ENCODE results near the gene PJA1. TPM values are rescaled to one million over a fixed set of nuclear protein-coding genes. Genes with fewer than 3 reads are reported as not detected.

The PJA1 gene
- polyA plus RNA-seq, 1 donor from 2014 or later: 35.9 TPM

DNA sequence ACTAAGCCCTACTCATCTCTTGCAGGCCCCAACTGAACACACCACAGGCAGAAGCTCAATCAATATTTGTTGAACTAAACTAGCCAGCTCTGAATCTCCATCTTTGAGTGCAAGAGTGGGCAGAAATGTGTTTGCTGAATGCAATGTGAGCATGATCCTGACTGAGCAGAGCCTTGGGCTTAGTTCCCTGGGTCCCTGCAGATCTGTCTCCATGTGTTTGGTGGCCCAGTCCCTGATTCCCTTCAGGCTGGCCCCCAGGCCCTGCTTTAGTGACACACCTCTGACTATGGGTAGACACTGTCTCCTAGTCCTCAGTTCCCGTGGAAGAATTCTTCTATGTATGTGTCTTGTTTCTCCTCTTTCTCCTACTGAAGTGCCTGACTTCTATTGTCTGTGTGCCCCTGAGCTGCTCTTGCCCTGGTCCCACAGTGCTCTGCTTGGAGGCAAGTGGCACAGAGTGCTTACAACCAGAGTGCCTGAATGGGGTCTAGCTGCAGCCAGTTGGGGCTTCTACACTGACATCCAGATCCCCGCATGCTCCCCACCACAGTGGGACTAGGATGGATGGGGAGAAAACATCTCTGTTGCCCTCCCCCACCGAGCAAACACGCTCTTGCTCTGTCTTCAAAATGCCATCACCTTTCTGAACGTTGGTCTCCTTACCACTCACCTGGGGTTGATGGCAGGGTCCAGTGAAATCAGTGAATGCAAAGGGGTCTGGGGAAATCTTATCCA lies 9.3 kb downstream of the PJA1 start:
- Mint-ChIP-seq H3K9me3 (no peaks in the 10 kb centered on the region), H3K27ac (no peak overlapping the region), H3K36me3 (peaks cover 2% of the 10 kb centered on the region), H3K4me3 (no peak overlapping the region), H3K4me1 (peaks cover 0 to 9% (median 8%) of the 10 kb centered on the region in 3 donors), H3K27me3 (peaks cover 2% of the 10 kb centered on the region)

GRCh38 chrX:69154051-69154450 lies 11.2 kb downstream of the PJA1 start:
- H3K27me3 Mint-ChIP-seq: peaks cover 3% of the 10 kb centered on the region
- peaks cover 0 to 5% (median 0%) of the 10 kb centered on the region in 3 donors for H3K4me1 Mint-ChIP-seq
- H3K27ac Mint-ChIP-seq: no peak overlapping the region
- H3K4me3 Mint-ChIP-seq: no peak overlapping the region
- H3K9me3 Mint-ChIP-seq: no peaks in the 10 kb centered on the region
- H3K36me3 Mint-ChIP-seq: peaks cover 2% of the 10 kb centered on the region

- peaks cover 0 to 5% (median 0%) of the 10 kb centered on the region in 3 donors for H3K4me1 Mint-ChIP-seq
- no peak overlapping the region for H3K4me3 Mint-ChIP-seq
- peak overlapping the region in 1 of 3 donors; percentile 29 for H3K27ac Mint-ChIP-seq
- H3K27me3 Mint-ChIP-seq: peaks cover 3% of the 10 kb centered on the region
- H3K36me3 Mint-ChIP-seq: peaks cover 2% of the 10 kb centered on the region
- H3K9me3 Mint-ChIP-seq: no peaks in the 10 kb centered on the region
These were observed 12.1 kb downstream of the PJA1 start for GRCh38 chrX:69153060-69153730.

- Mint-ChIP-seq H3K27ac (peak overlapping the region in 1 of 3 donors; percentile 29), H3K4me3 (no peak overlapping the region), H3K4me1 (peaks cover 0 to 5% (median 0%) of the 10 kb centered on the region in 3 donors), H3K9me3 (no peaks in the 10 kb centered on the region), H3K27me3 (peaks cover 3% of the 10 kb centered on the region), H3K36me3 (peaks cover 2% of the 10 kb centered on the region)
These were observed 12.8 kb downstream of the PJA1 start for GRCh38 chrX:69152417-69152841.

GRCh38 chrX:69151866-69152284 lies 13.4 kb downstream of the PJA1 start:
- Mint-ChIP-seq H3K9me3 (no peaks in the 10 kb centered on the region), H3K36me3 (peaks cover 2% of the 10 kb centered on the region), H3K27ac (no peak overlapping the region), H3K4me1 (peaks cover 0 to 5% (median 0%) of the 10 kb centered on the region in 3 donors), H3K27me3 (peaks cover 3% of the 10 kb centered on the region), H3K4me3 (no peak overlapping the region)

DNA sequence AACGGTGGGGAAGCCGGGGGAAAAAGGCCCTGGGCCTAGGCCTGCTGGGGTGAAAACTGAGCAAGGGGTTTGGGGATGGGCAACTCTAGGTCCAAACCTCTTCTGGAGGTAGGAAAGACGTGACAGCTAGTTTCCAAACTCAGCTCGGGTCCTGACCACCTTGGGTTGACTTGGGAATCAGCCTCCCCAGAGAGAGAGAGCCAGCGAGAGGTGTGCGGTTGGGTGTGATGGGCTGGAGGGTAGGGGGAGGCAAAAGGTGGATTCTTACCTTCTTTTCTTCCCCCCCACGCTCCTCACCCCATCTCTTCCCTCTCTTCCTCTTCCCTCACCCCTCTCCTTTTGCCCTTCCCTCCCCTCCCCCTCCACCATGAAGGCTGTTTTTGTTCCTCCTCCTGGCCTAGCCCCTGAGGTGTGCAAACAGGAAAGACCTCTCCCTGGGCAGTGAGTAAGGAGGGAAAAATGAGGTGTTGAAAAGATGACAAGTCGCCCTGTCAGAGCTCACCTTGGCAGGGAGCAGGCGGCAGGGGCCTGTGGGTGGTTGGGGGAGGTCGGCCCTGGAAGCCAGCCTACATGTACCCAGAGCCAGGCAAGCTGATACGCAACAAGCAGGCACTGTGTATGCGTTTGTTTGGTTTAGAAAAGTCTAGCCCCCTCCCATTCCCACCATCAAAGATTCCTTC lies 14.8 kb downstream of the PJA1 start:
- H3K27me3 Mint-ChIP-seq: peaks cover 3% of the 10 kb centered on the region
- no peak overlapping the region for H3K4me3 Mint-ChIP-seq
- H3K4me1 Mint-ChIP-seq: peaks cover 0 to 3% (median 0%) of the 10 kb centered on the region in 3 donors
- no peak overlapping the region for H3K27ac Mint-ChIP-seq
- peaks cover 2% of the 10 kb centered on the region for H3K36me3 Mint-ChIP-seq
- peaks cover 0 to 2% (median 0%) of the 10 kb centered on the region in 3 donors for H3K9me3 Mint-ChIP-seq

- Mint-ChIP-seq H3K27ac (no peak overlapping the region), H3K4me3 (no peak overlapping the region), H3K36me3 (peaks cover 2% of the 10 kb centered on the region), H3K9me3 (peaks cover 0 to 2% (median 0%) of the 10 kb centered on the region in 3 donors), H3K27me3 (peaks cover 3% of the 10 kb centered on the region), H3K4me1 (peaks cover 0 to 3% (median 0%) of the 10 kb centered on the region in 3 donors)
These were observed 15.6 kb downstream of the PJA1 start for GRCh38 chrX:69149466-69150280.

DNA sequence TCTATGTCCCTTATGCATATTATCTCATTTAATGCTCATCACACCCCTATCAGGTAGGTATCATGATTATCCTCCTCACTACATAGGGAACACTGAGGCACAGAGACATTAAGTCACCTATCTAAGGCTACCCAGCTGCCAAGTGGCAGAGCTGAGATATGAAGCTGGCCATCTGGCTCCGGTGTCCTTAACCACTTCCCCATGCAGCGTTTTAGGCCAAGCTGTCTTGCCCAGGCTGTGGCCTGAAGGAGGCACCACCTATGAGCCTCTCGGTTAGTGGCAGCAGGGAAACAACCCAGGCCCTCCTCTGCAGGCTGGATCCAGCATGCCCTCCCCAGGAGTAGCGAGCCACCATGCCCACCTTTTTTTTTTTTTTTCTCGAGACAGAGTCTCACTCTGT lies 16.3 kb downstream of the PJA1 start:
- Mint-ChIP-seq H3K36me3 (peaks cover 2% of the 10 kb centered on the region), H3K27me3 (peaks cover 3% of the 10 kb centered on the region), H3K4me1 (peaks cover 0 to 3% (median 0%) of the 10 kb centered on the region in 3 donors), H3K27ac (no peak overlapping the region), H3K9me3 (peaks cover 0 to 2% (median 0%) of the 10 kb centered on the region in 3 donors), H3K4me3 (no peak overlapping the region)

- Mint-ChIP-seq H3K4me1 (peaks cover 0 to 3% (median 0%) of the 10 kb centered on the region in 3 donors), H3K27me3 (peaks cover 3% of the 10 kb centered on the region), H3K9me3 (peaks cover 0 to 2% (median 0%) of the 10 kb centered on the region in 3 donors), H3K4me3 (no peak overlapping the region), H3K36me3 (peaks cover 2% of the 10 kb centered on the region), H3K27ac (no peak overlapping the region)
These were observed 18.5 kb downstream of the PJA1 start for GRCh38 chrX:69146739-69147138.

- H3K27me3 Mint-ChIP-seq: no peaks in the 10 kb centered on the region
- peaks cover 0 to 2% (median 0%) of the 10 kb centered on the region in 3 donors for H3K9me3 Mint-ChIP-seq
- peak overlapping the region in 1 of 3 donors; percentile 70 for H3K27ac Mint-ChIP-seq
- H3K4me3 Mint-ChIP-seq: no peak overlapping the region
- no peaks in the 10 kb centered on the region for H3K36me3 Mint-ChIP-seq
- no peaks in the 10 kb centered on the region for H3K4me1 Mint-ChIP-seq
These were observed 19.5 kb downstream of the PJA1 start for GRCh38 chrX:69145714-69146113.

DNA sequence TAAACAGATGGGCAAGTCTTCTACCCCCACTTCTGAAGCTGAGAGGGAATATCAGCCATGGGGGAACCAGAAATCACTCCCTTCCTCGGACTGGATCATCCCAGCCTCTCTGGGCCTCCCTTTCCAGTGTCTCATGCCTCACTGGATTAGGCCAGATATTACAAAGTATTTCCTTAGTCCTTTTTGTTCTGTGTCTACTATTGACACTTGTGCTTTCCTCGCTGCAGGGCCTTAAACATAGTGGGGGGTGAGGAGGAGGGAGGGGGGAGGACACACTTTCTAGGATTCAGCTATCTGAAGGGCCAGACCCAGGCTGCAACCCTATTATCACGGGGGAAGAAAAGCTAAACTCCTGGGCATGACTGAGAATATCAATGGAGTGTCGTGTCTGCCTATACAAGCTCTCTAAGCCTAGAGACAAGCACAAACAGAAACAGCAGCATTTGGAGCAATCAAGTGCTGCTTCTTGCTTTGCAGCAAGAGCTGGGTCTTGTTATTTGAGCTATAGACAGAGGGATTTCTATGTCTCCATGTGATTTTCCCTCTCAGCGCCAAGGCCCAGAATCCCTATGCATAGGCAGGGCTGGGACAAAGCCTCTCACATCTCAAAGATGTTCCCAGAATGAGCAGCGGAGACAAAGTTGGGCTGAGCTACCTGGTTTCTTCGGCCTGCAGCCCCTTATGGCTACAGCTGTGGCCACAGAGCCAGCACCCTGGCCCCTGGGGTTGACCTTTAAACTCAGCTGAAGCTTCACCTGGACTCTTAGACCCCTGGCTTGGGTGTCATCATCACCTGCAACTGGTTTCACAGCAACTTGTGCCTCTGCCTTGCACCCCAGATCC lies 20.2 kb downstream of the PJA1 start:
- H3K27me3 Mint-ChIP-seq: no peaks in the 10 kb centered on the region
- no peak overlapping the region for H3K27ac Mint-ChIP-seq
- H3K9me3 Mint-ChIP-seq: peaks cover 0 to 2% (median 0%) of the 10 kb centered on the region in 3 donors
- no peak overlapping the region for H3K4me3 Mint-ChIP-seq
- no peaks in the 10 kb centered on the region for H3K36me3 Mint-ChIP-seq
- H3K4me1 Mint-ChIP-seq: no peaks in the 10 kb centered on the region

DNA sequence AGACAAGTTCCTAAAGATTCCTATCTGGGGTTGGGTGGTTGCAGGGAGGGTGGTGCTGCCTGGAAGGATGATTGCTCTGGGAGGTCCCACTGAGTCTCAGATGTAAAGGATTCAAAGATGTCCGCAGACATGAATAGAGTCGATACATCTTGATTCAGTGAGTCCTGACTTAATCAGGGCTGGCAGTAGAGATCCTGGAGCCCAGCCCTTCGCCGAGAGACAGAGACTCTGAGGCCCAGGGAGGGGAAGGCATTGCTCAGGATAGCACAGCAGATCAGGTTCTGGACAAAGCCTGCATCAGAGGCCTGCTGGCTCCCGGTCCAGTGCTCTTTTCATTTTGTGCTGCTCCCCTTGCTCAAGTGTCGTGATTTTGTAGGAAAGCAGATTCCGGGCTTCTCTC lies 21.7 kb downstream of the PJA1 start:
- Mint-ChIP-seq H3K27me3 (peaks cover 2% of the 10 kb centered on the region), H3K4me1 (no peaks in the 10 kb centered on the region), H3K4me3 (no peak overlapping the region), H3K36me3 (no peaks in the 10 kb centered on the region), H3K27ac (no peak overlapping the region), H3K9me3 (peaks cover 0 to 2% (median 0%) of the 10 kb centered on the region in 3 donors)

- Mint-ChIP-seq H3K36me3 (no peaks in the 10 kb centered on the region), H3K4me1 (no peaks in the 10 kb centered on the region), H3K9me3 (peaks cover 0 to 2% (median 0%) of the 10 kb centered on the region in 3 donors), H3K27ac (no peak overlapping the region), H3K4me3 (no peak overlapping the region), H3K27me3 (peaks cover 2% of the 10 kb centered on the region)
These were observed 22.3 kb downstream of the PJA1 start for GRCh38 chrX:69142788-69143469.

All from IgD-negative memory B cell (primary cell).